ENCODE data around the gene MX2.

MX2 gene

DNA sequence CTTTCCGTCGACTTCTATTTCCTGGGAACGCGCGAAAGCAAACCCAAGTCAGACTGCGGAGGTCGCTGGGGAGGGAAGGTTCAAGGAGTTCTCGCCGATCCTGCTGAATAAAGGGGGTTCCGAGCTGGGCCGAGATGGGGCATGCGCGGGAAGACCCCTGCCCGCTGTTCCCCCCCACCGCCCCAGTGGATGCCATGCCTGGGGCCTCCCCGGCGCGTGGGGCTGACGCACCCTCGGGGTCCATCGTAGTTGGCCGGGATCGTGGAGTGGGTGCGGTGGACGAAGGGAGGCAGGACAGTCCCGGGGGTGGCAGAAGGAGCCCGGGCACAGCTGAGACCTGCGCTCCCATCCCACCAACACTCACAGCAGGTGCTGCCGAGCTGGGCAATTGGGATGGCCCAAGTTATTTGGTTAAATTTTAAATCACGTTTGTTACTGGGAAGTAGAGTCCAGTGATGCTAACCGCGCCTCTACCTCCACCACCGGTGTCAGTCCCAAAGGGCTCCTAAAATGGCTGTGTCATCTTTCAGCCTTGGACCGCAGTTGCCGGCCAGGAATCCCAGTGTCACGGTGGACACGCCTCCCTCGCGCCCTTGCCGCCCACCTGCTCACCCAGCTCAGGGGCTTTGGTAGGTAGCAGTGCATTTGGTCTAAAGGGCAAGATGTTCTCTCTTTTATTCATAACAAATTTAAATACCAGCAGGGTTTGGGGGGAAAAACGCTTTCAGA lies 65.0 kb downstream of the MX2 start:
- Histone ChIP-seq H3K4me3 (ENCODE audit: low read depth, low read length) (no peak overlapping the region), H3K27me3 (no peaks in the 10 kb centered on the region), H3K9me3 (no peaks in the 10 kb centered on the region), H3K4me1 (no peaks in the 10 kb centered on the region), H3K36me3 (no peaks in the 10 kb centered on the region)
- DNase-seq = no peak
- TF ChIP-seq, protein P1, sequence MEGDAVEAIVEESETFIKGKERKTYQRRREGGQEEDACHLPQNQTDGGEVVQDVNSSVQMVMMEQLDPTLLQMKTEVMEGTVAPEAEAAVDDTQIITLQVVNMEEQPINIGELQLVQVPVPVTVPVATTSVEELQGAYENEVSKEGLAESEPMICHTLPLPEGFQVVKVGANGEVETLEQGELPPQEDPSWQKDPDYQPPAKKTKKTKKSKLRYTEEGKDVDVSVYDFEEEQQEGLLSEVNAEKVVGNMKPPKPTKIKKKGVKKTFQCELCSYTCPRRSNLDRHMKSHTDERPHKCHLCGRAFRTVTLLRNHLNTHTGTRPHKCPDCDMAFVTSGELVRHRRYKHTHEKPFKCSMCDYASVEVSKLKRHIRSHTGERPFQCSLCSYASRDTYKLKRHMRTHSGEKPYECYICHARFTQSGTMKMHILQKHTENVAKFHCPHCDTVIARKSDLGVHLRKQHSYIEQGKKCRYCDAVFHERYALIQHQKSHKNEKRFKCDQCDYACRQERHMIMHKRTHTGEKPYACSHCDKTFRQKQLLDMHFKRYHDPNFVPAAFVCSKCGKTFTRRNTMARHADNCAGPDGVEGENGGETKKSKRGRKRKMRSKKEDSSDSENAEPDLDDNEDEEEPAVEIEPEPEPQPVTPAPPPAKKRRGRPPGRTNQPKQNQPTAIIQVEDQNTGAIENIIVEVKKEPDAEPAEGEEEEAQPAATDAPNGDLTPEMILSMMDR (IDR thresholded peaks at IDR 0.05; ENCODE audit: low read depth, low read length) = no peak

DNA sequence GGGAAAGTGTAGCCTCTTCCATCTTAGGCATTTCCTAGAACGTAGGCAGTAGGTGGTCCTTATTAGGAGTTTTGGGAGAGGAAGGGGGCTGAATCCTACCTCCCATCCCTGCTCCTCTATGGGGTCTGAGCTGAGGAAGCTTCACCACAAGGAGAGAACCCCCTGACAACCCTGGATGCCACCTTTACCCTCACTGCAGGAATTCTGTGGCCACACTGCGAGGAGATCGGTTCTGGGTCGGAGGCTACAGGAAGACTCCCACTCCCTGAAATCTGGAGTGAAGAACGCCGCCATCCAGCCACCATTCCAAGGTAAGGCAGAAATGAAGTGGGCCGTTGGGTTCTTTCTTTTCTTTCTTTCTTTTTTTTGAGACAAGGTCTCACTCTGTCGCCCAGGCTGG lies 65.7 kb downstream of the MX2 start:
- Histone ChIP-seq H3K36me3 (no peaks in the 10 kb centered on the region), H3K4me1 (no peaks in the 10 kb centered on the region), H3K27me3 (no peaks in the 10 kb centered on the region), H3K9me3 (no peaks in the 10 kb centered on the region), H3K4me3 (ENCODE audit: low read depth, low read length) (no peak overlapping the region)
- DNase-seq = no peak
- TF ChIP-seq, protein P1 (IDR thresholded peaks at IDR 0.05; ENCODE audit: low read depth, low read length) = no peak

DNA sequence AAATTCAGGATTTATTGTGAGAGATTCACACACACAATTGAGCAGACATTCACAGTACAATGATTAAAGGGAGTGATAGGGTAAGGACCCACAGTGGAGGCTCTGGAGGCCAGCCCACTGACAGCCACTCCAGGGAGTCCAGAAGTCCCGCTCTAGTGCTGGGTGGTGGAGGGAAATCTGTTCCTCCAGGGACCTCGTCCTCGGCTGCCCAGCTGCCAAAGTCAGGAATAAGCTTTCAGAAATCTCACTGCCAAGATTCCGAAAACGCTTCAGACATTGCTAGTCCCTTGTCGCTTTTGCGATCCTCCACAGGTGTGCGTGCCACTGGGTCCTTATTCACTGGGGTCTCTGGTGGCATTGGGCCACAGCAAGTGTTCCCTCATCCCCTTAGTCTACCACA lies 66.5 kb downstream of the MX2 start:
- Histone ChIP-seq H3K27me3 (no peaks in the 10 kb centered on the region), H3K36me3 (no peaks in the 10 kb centered on the region), H3K4me3 (ENCODE audit: low read depth, low read length) (no peak overlapping the region), H3K4me1 (no peaks in the 10 kb centered on the region), H3K9me3 (no peaks in the 10 kb centered on the region)
- no peak for DNase-seq
- TF ChIP-seq, protein P1 (IDR thresholded peaks at IDR 0.05; ENCODE audit: low read depth, low read length) = no peak

DNA sequence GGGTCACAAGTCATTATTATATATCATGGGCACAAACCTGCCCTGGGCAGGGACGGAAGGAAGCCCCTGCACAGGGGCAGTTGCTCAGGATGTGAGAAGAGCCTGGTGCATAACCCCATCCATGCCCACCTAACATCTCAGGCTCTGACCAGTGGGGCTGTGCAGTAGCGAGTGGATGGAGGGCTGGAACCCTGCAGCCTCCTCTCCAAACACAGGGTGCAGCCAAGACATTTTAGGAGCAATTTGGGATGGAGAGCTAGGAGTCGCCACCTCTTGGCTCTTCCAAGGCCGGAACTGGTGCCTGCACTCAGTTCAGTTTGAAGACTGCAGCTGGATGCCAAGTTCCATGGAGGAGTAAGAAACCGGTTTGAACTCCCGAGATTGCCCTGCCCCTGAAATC lies 67.0 kb downstream of the MX2 start:
- TF ChIP-seq, protein P1 (IDR thresholded peaks at IDR 0.05; ENCODE audit: low read depth, low read length) = no peak
- Histone ChIP-seq H3K27me3 (no peaks in the 10 kb centered on the region), H3K4me3 (ENCODE audit: low read depth, low read length) (no peak overlapping the region)

DNA sequence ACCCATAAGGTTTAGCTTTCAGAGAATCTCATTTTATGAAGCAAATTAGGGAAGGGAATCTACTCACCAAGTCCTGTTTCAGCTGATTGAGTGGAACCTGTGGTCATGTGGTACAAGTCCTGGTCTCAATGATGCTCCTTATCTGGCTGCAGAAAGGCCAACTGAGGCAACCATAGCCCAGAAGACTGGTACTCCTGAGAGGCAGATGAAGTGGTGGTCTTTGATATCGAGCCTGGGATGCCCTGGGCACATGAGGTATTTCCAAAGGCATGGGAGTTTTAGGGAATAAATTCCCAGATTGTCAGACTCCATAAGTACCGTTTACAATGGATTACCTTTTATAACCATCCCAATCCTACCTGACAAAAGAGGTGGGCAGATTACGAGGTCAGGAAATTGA lies 67.5 kb downstream of the MX2 start:
- H3K27me3 ChIP-seq = no peaks in the 10 kb centered on the region
- H3K36me3 ChIP-seq = no peaks in the 10 kb centered on the region

More for the DNA sequence above, 67.0 kb downstream of the MX2 start:
- no peaks in the 10 kb centered on the region for H3K36me3 ChIP-seq
- H3K9me3 ChIP-seq = no peaks in the 10 kb centered on the region
- no peaks in the 10 kb centered on the region for H3K4me1 ChIP-seq
- no peak for DNase-seq

DNA sequence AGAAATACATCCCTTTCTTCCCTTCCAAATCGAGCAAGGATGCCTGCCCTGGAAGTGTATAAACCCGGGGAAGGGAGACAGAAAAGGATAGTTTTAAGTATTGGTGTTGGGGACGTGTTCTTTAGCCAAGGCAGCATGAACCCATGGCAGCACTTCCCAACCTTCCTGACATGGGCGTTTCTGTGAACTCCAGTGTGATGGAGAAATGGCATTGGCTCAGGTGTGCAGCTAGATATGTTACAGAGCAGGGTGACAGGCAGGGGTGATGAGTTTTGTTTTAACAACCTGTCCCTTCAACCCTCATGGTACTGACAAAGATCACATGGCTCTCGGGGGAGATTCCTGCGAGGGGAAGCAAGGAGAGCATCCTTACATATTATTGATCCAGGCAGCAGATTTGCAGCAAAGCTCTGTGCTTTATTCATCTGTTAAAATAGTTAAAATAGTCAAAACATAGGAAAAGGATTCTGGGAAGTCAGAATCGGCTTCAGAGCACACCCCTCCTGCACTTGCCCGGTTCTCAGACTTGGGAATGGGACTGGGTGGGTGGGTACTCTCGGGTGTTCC lies 68.2 kb downstream of the MX2 start:
- TF ChIP-seq, protein P1 (IDR thresholded peaks at IDR 0.05; ENCODE audit: low read depth, low read length) = no peak
- no peaks in the 10 kb centered on the region for H3K36me3 ChIP-seq
- no peaks in the 10 kb centered on the region for H3K9me3 ChIP-seq
- no peak for DNase-seq
- H3K27me3 ChIP-seq = no peaks in the 10 kb centered on the region
- H3K4me1 ChIP-seq = no peaks in the 10 kb centered on the region
- H3K4me3 ChIP-seq (ENCODE audit: low read depth, low read length) = no peak overlapping the region

More for the DNA sequence above, 67.5 kb downstream of the MX2 start:
- TF ChIP-seq, protein P1 (IDR thresholded peaks at IDR 0.05; ENCODE audit: low read depth, low read length) = no peak
- Histone ChIP-seq H3K4me3 (ENCODE audit: low read depth, low read length) (no peak overlapping the region), H3K9me3 (no peaks in the 10 kb centered on the region), H3K4me1 (no peaks in the 10 kb centered on the region)
- DNase-seq = no peak

Measured in BE2C (cell line).